Measurements from ENCODE around the gene ZCCHC10. TPM values are rescaled to one million over a fixed set of nuclear protein-coding genes. Genes with fewer than 3 reads are reported as not detected.

The ZCCHC10 gene
- polyA plus RNA-seq, 10 donors: 21.3 to 28.1 (median 25.1) TPM

Other genes starting within 250 kb of the ZCCHC10 start
- gene SEPTIN8, start 249.3 kb downstream of the ZCCHC10 start, polyA plus RNA-seq (ENCODE audit: insufficient read length in 10 of 10): 10 to 100 TPM; 36.6 to 58.2 (median 43.5) TPM
- under 1 TPM; 0.04 to 0.21 (median 0.13) TPM for gene SOWAHA, start 213.2 kb downstream of the ZCCHC10 start, polyA plus RNA-seq (ENCODE audit: insufficient read length in 10 of 10)
- gene SHROOM1, start 195.9 kb downstream of the ZCCHC10 start, polyA plus RNA-seq (ENCODE audit: insufficient read length in 10 of 10): 1 to 10 TPM; 1.2 to 5.2 (median 2.8) TPM
- 1 to 10 TPM in 2 of 10 donors, under 1 TPM in 8; 0.31 to 1.5 (median 0.74) TPM for gene GDF9, start 160.1 kb downstream of the ZCCHC10 start, polyA plus RNA-seq (ENCODE audit: insufficient read length in 10 of 10)
- 100 to 1,000 TPM; 160 to 232 (median 189) TPM for gene UQCRQ, start 159.9 kb downstream of the ZCCHC10 start, polyA plus RNA-seq (ENCODE audit: insufficient read length in 10 of 10)
- 1 to 10 TPM in 8 of 10 donors, under 1 TPM in 2; 0.73 to 3.7 (median 1.3) TPM for gene LEAP2, start 152.9 kb downstream of the ZCCHC10 start, polyA plus RNA-seq (ENCODE audit: insufficient read length in 10 of 10)
- 10 to 100 TPM; 38.8 to 57.4 (median 45.5) TPM for gene AFF4, start 62.9 kb downstream of the ZCCHC10 start, polyA plus RNA-seq (ENCODE audit: insufficient read length in 10 of 10)
- 100 to 1,000 TPM in 3 of 10 donors, 10 to 100 TPM in 7; 67.9 to 108 (median 82.4) TPM for gene HSPA4, start 25.5 kb upstream of the ZCCHC10 start, polyA plus RNA-seq (ENCODE audit: insufficient read length in 10 of 10)

All from muscle of back (tissue), 10 donors.